Middle frontal gyrus (tissue), 1 donor: Measurements from ENCODE around the gene CCNB1.
A peak's percentile ranks its signal among the peaks of the same experiment; 100 is the strongest.
"Not testable (repeated sequence)": the region's sequence is repeated elsewhere in the genome, so short reads cannot be mapped to it uniquely, and the experiment has no call there.

Source experiments
- DNase-seq: peaks from one replicate; pipeline ENCODE4 v3.0.0-alpha.2; 2015; ENCODE audit warnings: low spot score; ENCODE audit errors: extremely low spot score

Gene CCNB1

GRCh38 chr5:69166686-69167492, at the start of gene CCNB1:
Gene CCNB1 (plus strand): TSS chr5:69167150. CDS start chr5:69167263, 113 bp downstream.
- peak; percentile 95 for DNase-seq

DNA sequence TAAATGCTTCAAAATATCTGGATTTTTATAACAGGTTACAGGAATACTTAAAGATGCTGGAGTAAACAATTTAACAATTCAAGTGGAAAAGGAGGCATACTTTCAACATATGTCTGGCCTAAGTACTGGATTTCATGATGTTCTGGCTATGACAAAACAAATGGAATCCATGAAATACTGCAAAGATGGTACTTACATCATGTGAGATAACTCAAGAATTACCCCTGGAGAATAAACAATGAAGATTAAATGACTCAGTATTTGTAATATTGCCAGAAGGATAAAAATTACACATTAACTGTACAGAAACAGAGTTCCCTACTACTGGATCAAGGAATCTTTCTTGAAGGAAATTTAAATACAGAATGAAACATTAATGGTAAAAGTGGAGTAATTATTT, 37.5 kb upstream of the CCNB1 start:
- DNase-seq = no peak

- DNase-seq = no peak
These were observed 36.7 kb upstream of the CCNB1 start for GRCh38 chr5:69130241-69130640.

DNA sequence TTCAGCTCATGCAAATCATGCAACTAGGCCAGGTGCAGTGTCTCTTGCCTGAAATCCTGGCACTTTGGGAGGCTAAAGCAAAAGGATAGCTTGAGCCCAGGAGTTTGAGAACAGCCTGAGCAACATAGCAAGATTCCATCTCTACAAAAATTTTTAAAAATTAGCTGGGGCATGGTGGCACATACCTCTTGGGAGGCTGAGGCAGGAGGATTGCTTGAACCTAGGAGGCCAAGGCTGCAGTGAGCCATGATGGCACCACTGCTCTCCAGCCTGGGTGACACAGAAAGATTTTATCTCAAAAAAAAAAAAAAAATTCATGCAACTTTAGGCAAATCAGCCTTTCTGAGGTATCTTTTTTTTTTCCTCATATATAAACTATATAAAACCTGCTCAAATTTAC, 35.6 kb upstream of the CCNB1 start:
- no peak for DNase-seq

GRCh38 chr5:69134126-69134525, 32.8 kb upstream of the CCNB1 start:
- no peak for DNase-seq

DNA sequence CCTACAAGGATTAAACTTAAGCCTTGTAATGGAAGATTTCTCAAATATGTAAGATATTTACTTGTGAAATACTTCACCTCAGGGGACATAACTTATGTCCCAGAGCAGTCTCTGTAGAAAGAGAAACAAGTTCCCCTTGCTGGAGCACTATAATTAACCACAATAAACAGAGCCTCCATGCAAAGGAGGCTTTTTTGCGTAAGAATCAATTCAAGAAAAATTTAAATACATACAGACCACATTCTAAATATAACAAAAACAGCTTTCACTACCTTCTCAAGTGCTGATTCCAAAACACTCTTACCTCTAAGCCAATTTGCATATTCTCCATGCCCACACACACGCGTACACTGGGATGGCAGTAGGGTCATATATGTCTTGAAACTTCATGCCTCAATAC, 30.7 kb upstream of the CCNB1 start:
- no peak for DNase-seq

GRCh38 chr5:69137208-69137607, 29.7 kb upstream of the CCNB1 start:
- DNase-seq = not testable (repeated sequence)

DNA sequence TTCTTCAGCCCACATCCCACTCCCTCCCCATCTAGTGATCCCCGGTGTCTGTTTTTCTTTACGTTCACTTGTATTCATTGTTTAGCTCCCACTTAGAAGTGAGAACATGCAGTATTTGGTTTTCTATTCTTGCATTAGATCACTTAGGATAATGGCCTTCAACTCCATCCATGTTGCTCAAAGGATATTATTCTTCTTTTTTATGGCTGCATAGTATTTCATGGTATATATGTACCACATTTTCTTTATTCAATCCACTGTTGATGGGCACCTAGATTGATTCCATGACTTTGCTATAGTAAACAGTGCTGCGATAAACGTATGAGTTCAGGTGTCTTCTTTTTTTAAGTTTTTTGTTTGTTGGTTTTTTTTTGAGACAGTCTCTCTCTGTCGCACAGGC, 29.1 kb upstream of the CCNB1 start:
- no peak for DNase-seq

GRCh38 chr5:69138766-69139165, 28.2 kb upstream of the CCNB1 start:
- no peak for DNase-seq

DNA sequence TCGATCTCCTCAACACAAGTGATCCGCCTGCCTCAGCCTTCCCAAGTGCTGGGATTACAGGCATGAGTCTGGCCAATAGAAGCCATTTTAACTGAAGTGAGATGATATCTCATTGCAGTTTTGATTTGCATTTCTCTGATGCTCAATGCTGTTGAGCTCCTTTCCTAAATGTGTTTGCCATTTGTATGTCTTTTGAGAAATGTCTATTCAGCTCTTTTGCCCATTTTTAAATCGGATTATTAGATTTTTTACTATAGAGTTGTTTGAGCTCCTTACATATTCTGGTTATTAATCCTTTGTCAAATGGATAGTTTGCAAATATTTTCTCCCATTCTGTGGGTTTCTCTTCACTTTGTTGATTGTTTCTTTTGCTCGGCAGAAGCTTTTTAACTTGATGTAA, 26.7 kb upstream of the CCNB1 start:
- not testable (repeated sequence) for DNase-seq

DNA sequence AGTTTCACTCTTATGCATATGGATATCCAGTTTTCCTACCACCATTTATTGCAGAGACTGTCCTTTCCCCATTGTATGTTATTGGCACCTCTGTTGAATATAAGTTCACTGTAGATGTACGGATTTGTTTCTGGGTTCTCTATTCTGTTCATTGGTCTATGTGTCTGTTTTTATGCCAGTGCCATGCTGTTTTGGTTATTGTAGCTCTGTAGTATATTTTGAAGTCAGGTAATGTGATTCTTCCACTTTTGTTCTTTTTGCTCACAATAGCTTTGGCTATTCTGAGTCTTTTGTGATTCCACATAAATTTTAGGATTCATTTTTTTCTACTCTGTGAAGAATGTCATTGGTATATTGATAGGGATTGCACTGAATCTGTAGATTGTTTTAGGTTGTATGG, 26.1 kb upstream of the CCNB1 start:
- DNase-seq = no peak

- not testable (repeated sequence) for DNase-seq
These were observed 18.4 kb upstream of the CCNB1 start for GRCh38 chr5:69148576-69148975.

GRCh38 chr5:69148981-69149675, 17.8 kb upstream of the CCNB1 start:
- no peak for DNase-seq

DNA sequence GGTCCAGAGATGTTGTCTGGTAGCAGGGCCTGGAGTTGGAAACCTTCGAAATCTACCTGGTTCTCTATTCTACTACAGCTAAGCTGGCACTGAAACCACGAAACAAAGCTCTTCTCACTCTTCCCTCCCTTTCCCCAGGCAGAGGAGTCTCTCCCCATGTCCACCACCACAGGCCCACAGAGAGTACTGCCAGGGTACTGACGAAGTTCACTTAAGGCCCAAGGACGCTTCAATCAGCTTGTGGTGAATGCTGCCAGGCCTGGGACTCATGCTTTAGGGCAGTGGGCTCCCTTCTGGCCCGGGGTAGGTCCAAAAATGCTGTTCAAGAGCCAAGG, 17.3 kb upstream of the CCNB1 start:
- no peak for DNase-seq

- DNase-seq = no peak
These were observed 14.2 kb upstream of the CCNB1 start for GRCh38 chr5:69152731-69153130.

GRCh38 chr5:69156456-69156855, 10.5 kb upstream of the CCNB1 start:
- DNase-seq = no peak

- no peak for DNase-seq
These were observed 8.9 kb upstream of the CCNB1 start for GRCh38 chr5:69158039-69158438.

- no peak for DNase-seq
These were observed 6.3 kb upstream of the CCNB1 start for GRCh38 chr5:69160651-69161050.

- no peak for DNase-seq
These were observed 524 bp downstream of the CCNB1 start for GRCh38 chr5:69167493-69167855.

DNA sequence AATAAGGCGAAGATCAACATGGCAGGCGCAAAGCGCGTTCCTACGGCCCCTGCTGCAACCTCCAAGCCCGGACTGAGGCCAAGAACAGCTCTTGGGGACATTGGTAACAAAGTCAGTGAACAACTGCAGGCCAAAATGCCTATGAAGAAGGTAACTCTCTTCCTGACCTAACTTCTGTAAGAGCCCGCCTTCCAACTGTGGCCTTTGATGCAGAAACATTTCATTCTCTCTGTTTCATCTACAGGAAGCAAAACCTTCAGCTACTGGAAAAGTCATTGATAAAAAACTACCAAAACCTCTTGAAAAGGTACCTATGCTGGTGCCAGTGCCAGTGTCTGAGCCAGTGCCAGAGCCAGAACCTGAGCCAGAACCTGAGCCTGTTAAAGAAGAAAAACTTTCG, 979 bp downstream of the CCNB1 start:
- DNase-seq = no peak

- DNase-seq = no peak
These were observed 3.5 kb downstream of the CCNB1 start for GRCh38 chr5:69170495-69170894.

DNA sequence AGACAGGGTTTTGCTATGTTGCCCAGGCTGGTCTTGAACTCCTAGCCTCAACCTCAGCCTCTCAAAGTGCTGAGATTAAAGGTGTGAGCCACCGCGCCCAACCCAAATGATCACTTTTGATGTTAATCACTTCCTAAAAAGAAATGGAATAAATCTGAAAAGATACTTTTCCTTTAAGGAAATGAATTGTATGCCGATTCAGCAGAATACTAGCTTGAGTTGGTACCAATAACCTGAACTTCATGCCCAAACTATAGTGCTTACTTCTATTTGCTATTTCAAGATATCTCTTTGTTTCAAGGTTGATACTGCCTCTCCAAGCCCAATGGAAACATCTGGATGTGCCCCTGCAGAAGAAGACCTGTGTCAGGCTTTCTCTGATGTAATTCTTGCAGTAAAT, 4.0 kb downstream of the CCNB1 start:
- DNase-seq = no peak

DNA sequence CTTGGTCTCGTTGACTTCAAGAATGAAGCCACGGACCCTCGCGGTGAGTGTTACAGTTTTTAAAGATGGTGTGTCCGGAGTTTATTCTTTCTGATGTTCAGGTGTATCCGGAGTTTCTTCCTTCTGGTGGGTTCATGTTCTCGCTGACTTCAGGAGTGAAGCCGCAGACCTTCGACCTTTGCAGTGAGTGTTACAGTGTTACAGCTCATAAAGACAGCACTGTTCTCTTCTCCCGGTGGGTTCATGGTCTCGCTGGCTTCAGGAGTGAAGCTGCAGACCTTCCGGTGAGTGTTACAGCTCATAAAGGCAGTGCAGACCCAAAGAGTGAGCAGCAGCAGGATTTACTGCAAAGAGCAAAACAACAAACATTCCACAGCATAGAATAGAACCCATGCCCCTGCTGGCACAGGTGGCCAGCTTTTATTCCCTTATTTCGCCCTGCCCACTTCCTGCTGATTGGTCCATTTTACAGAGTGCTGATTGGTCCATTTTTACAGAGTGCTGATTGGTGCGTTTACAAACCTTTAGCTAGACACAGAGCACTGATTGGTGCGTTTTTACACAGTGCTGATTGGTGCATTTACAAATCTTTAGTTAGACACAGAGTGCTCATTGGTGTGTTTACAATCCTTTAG, 14.8 kb downstream of the CCNB1 start:
- DNase-seq = not testable (repeated sequence)
